K562 (cell line): ENCODE measurements around the gene CCNL2. TPM values are rescaled to one million over a fixed set of nuclear protein-coding genes. Genes with fewer than 3 reads are reported as not detected.

Experiments used
- CLOCK ChIP-seq: fragments of 250-450 bp; sonication (Bioruptor Pico); IDR thresholded peaks from 2 replicates; pipeline ENCODE4 v1.4.0; 2020; ENCODE audit warnings: mild to moderate bottlenecking, moderate library complexity, borderline replicate concordance
- E2F6 ChIP-seq, 2 experiments: IDR thresholded peaks; 2 replicates each; pipeline ENCODE4 v1.6.1; 2011; ENCODE audit warnings: borderline replicate concordance in 1 of 2, control low read depth in 1 of 2, low read depth in 1 of 2, low read length in 1 of 2, mild to moderate bottlenecking in 1 of 2, mixed read lengths in 1 of 2, moderate library complexity in 1 of 2; ENCODE audit not compliant: insufficient read depth in 1 of 2, insufficient read length in 1 of 2, poor library complexity in 1 of 2, severe bottlenecking in 1 of 2; ENCODE audit errors: extremely low read depth in 1 of 2
- E4F1 ChIP-seq: fragments of 250-450 bp; sonication (Bioruptor Pico); IDR thresholded peaks from 2 replicates; pipeline ENCODE4 v1.5.0; 2021; ENCODE audit warnings: mild to moderate bottlenecking, borderline replicate concordance
- FOXM1 ChIP-seq, 2 experiments: fragments of 450-650 bp in 1 of 2; sonication (generic) in 1 of 2; formaldehyde crosslinking in 1 of 2; IDR thresholded peaks; 2 replicates each; pipeline versions ENCODE4 v1.6.1 to v1.9.0; 2017 to 2022; ENCODE audit warnings: low read depth in 2 of 2, mild to moderate bottlenecking in 2 of 2, missing genetic modification reagents in 1 of 2, moderate library complexity in 1 of 2
- GMEB1 ChIP-seq: fragments of 250-450 bp; sonication (Bioruptor Pico); IDR thresholded peaks from 2 replicates; pipeline ENCODE4 v1.4.0; 2020; ENCODE audit warnings: mild to moderate bottlenecking
- MTA1 ChIP-seq: fragments of 450-650 bp; IDR thresholded peaks from 2 replicates; pipeline ENCODE4 v1.6.1; 2017; ENCODE audit warnings: borderline replicate concordance
- PHB2 ChIP-seq: fragments of 450-650 bp; IDR thresholded peaks from 2 replicates; pipeline ENCODE4 v1.6.1; 2017; ENCODE audit warnings: low read depth
- RBM14 ChIP-seq: fragments of 200-400 bp; formaldehyde crosslinking; IDR thresholded peaks from 2 replicates; pipeline ENCODE4 v1.6.1; 2018; ENCODE audit warnings: low read depth, mild to moderate bottlenecking, low read length, moderate library complexity, borderline replicate concordance; ENCODE audit not compliant: insufficient read depth
- TCF7L2 ChIP-seq: fragments of 150-350 bp; IDR thresholded peaks from 2 replicates; pipeline ENCODE4 v1.6.1; 2016; ENCODE audit warnings: low read depth, mild to moderate bottlenecking, low read length, moderate library complexity
- WHSC1 ChIP-seq: IDR thresholded peaks from one replicate; pipeline ENCODE4 v1.6.1; 2012; ENCODE audit warnings: low read length, control low read depth, inconsistent platforms
- ZBTB33 ChIP-seq: sonication (generic); formaldehyde crosslinking; IDR thresholded peaks from 2 replicates; pipeline ENCODE4 v1.8.1; 2023; ENCODE audit warnings: mild to moderate bottlenecking, missing genetic modification reagents
- ZNF639 ChIP-seq, 2 experiments: fragments of 200-800 bp in 1 of 2; sonication (Bioruptor generic) in 1 of 2; sonication (generic) in 1 of 2; formaldehyde crosslinking in 1 of 2; IDR thresholded peaks in 1 of 2; conservative IDR thresholded peaks in 1 of 2; 2 replicates each; pipeline versions ENCODE4 v1.5.0 to v1.6.1; 2016 to 2020; ENCODE audit warnings: missing compliant biosample characterization in 1 of 2, missing genetic modification characterization in 1 of 2, missing genetic modification reagents in 1 of 2
- polyA plus RNA-seq, 8 experiments: library from polyadenylated mRNA; depleted of rRNA in 4 of 8; stranded (reverse) in 5 of 8; unstranded in 3 of 8; fragments of >200 nt; fragmentation: Nextera tagmentation in 2 of 8; fragmentation: Illumina TruSeq in 1 of 8; extraction: Ambion mirVana in 2 of 8; extraction: Trizol in 1 of 8; gene quantifications; 2 replicates each; pipeline versions ENCODE4 v1.2.1 to v1.2.3, GENCODE V29; 2011 to 2014; ENCODE audit warnings: inconsistent platforms in 1 of 8, missing spikeins in 1 of 8
- total RNA-seq, 7 experiments: library from RNA; depleted of rRNA in 6 of 7; stranded (reverse); fragments of >200 nt in 6 of 7; fragmentation: Illumina TruSeq in 2 of 7; extraction: Trizol in 2 of 7; gene quantifications; 2 replicates each; pipeline versions ENCODE4 v1.2.1 to v1.2.3, GENCODE V29; 2011 to 2021; ENCODE audit warnings: low replicate concordance in 1 of 7

CCNL2 gene
- total and polyA plus RNA-seq, 9 of the 15 experiments (the other 6 are each of a cell fraction or from before 2014, with no cell fraction given), result 2.8 to 287 (median 94.5) TPM

- TF ChIP-seq FOXM1 (IDR thresholded peaks at IDR 0.05; ENCODE audit: low read depth) (no peak), FOXM1 (CRISPR knock-in tag; IDR thresholded peaks at IDR 0.05; ENCODE audit: low read depth) (no peak), TCF7L2 (no peak), ZBTB33 (peak; percentile 75), WHSC1 (no peak), GMEB1 (CRISPR knock-in tag) (no peak), ZNF639 (CRISPR knock-in tag; conservative IDR thresholded peaks at IDR 0.05 in 1 of 2, IDR thresholded peaks at IDR 0.05 in 1 of 2) (no peak), MTA1 (no peak), CLOCK (CRISPR knock-in tag) (no peak), RBM14 (no peak), E2F6 (IDR thresholded peaks at IDR 0.05; ENCODE audit: borderline replicate concordance in 1 of 2, extremely low read depth in 1 of 2, insufficient read depth in 1 of 2, insufficient read length in 1 of 2, low read depth in 1 of 2, low read length in 1 of 2, poor library complexity in 1 of 2, severe bottlenecking in 1 of 2) (peak in 1 of 2 experiments; percentile 30), PHB2 (no peak), E4F1 (no peak)
Observed at GRCh38 chr1:1351511-1352427, 47.4 kb downstream of the CCNL2 start (continued).
